Omental fat pad (tissue), 4 donors: Measurements from ENCODE around the gene ALDH1A3. TPM values are rescaled to one million over a fixed set of nuclear protein-coding genes. Genes with fewer than 3 reads are reported as not detected.

Experiments
- ATAC-seq: fragments of 150-250 bp; one replicate; pipeline ENCODE4 v1.9.1; 2016; ENCODE audit warnings: mild to moderate bottlenecking, moderate library complexity; ENCODE audit not compliant: low FRiP score
- DNase-seq: peaks from one replicate; pipeline ENCODE4 v3.0.0-alpha.2; 2019; ENCODE audit warnings: low spot score
- CTCF ChIP-seq, 3 donors: fragments of 450-650 bp; IDR thresholded peaks; one replicate each; pipeline ENCODE4 v1.5.1; 2016 to 2017; ENCODE audit warnings: antibody characterized with exemption in 3 of 3, mild to moderate bottlenecking in 3 of 3, moderate library complexity in 2 of 3
- total RNA-seq, 4 donors: library from RNA; depleted of rRNA; stranded (reverse); fragments of >200 nt; gene quantifications; one replicate each; pipeline ENCODE4 v1.1.0, GENCODE V29; 2016

Gene ALDH1A3
- total RNA-seq, 4 donors from 2014 or later: 61.3 to 1,088 (median 519) TPM

GRCh38 chr15:100877551-100877950 lies 2.1 kb upstream of the ALDH1A3 start:
- no peak for TF ChIP-seq CTCF (IDR thresholded peaks at IDR 0.05)
- ATAC-seq: no peak
- DNase-seq: no peak

- no peak for DNase-seq
- ATAC-seq: no peak
- TF ChIP-seq CTCF (IDR thresholded peaks at IDR 0.05): no peak
Measured at GRCh38 chr15:100878130-100878529, 1.5 kb upstream of the ALDH1A3 start.

- no peak for ATAC-seq
- DNase-seq: no peak
- TF ChIP-seq CTCF (IDR thresholded peaks at IDR 0.05): no peak
Measured at GRCh38 chr15:100878648-100879047, 983 bp upstream of the ALDH1A3 start.

GRCh38 chr15:100879061-100879463 lies 569 bp upstream of the ALDH1A3 start:
- ATAC-seq (peak; percentile 37), DNase-seq (no peak)
- TF ChIP-seq CTCF (IDR thresholded peaks at IDR 0.05): no peak

- TF ChIP-seq CTCF (IDR thresholded peaks at IDR 0.05): no peak
- ATAC-seq: no peak
- no peak for DNase-seq
Measured at GRCh38 chr15:100880139-100880896, 687 bp downstream of the ALDH1A3 start.

- DNase-seq: no peak
- ATAC-seq: no peak
- TF ChIP-seq CTCF (IDR thresholded peaks at IDR 0.05): no peak
Measured at GRCh38 chr15:100880897-100881242, 1.2 kb downstream of the ALDH1A3 start.
